HG03064 (cell line): ENCODE results near the gene PPP4R1.

Source experiments
- ATAC-seq: cut with Tn5 transposase; IDR thresholded peaks from one replicate; pipeline ENCODE4 v1.9.1; 2021; ENCODE audit warnings: low read depth; ENCODE audit not compliant: unreplicated experiment

The PPP4R1 gene

GRCh38 chr18:9557250-9557943 lies 57.0 kb downstream of the PPP4R1 start:
- ATAC-seq, result no peak

GRCh38 chr18:9552616-9553015 lies 61.7 kb downstream of the PPP4R1 start:
- ATAC-seq, result no peak

- no peak for ATAC-seq
Observed at GRCh38 chr18:9552191-9552590, 62.2 kb downstream of the PPP4R1 start.

- ATAC-seq, result no peak
Observed at GRCh38 chr18:9550429-9550828, 63.9 kb downstream of the PPP4R1 start.

- no peak for ATAC-seq
Observed at GRCh38 chr18:9549405-9549804, 65.0 kb downstream of the PPP4R1 start.

GRCh38 chr18:9547782-9548181 lies 66.6 kb downstream of the PPP4R1 start:
- no peak for ATAC-seq

GRCh38 chr18:9546468-9546867 lies 67.9 kb downstream of the PPP4R1 start:
- ATAC-seq, result no peak

GRCh38 chr18:9545029-9545428 lies 69.3 kb downstream of the PPP4R1 start:
- ATAC-seq, result no peak

GRCh38 chr18:9542924-9543323 lies 71.4 kb downstream of the PPP4R1 start:
- ATAC-seq, result no peak

- ATAC-seq, result no peak
Observed at GRCh38 chr18:9539938-9540337, 74.4 kb downstream of the PPP4R1 start.

GRCh38 chr18:9539283-9539682 lies 75.1 kb downstream of the PPP4R1 start:
- ATAC-seq, result no peak

GRCh38 chr18:9537677-9538076 lies 76.7 kb downstream of the PPP4R1 start:
- no peak for ATAC-seq

GRCh38 chr18:9536354-9537152 lies 77.8 kb downstream of the PPP4R1 start:
- ATAC-seq, result no peak

GRCh38 chr18:9535430-9535991 lies 78.8 kb downstream of the PPP4R1 start:
- ATAC-seq, result no peak

- ATAC-seq, result no peak
Observed at GRCh38 chr18:9534844-9535243, 79.5 kb downstream of the PPP4R1 start.

GRCh38 chr18:9531791-9532410 lies 82.5 kb downstream of the PPP4R1 start:
- ATAC-seq, result no peak

- ATAC-seq, result no peak
Observed at GRCh38 chr18:9530226-9531009, 83.9 kb downstream of the PPP4R1 start.

GRCh38 chr18:9526458-9526857 lies 87.9 kb downstream of the PPP4R1 start:
- no peak for ATAC-seq

GRCh38 chr18:9522952-9523351 lies 91.4 kb downstream of the PPP4R1 start:
- no peak for ATAC-seq

GRCh38 chr18:9521770-9522169 lies 92.6 kb downstream of the PPP4R1 start:
- no peak for ATAC-seq

- no peak for ATAC-seq
Observed at GRCh38 chr18:9520666-9521065, 93.7 kb downstream of the PPP4R1 start.
